GM12873 (cell line): ENCODE data around the gene SCN5A.

Source experiments
- CTCF ChIP-seq: IDR thresholded peaks from 2 replicates; pipeline ENCODE4 v1.5.1; 2012; ENCODE audit warnings: low read depth, mild to moderate bottlenecking, moderate library complexity, low read length, control low read depth; ENCODE audit not compliant: insufficient read depth; ENCODE audit errors: missing control alignments

SCN5A gene

GRCh38 chr3:38603731-38604131 lies 45.8 kb downstream of the SCN5A start:
- TF ChIP-seq CTCF = no peak

- no peak for TF ChIP-seq CTCF
Measured at GRCh38 chr3:38602576-38603250, 46.8 kb downstream of the SCN5A start.

GRCh38 chr3:38601956-38602550 lies 47.4 kb downstream of the SCN5A start:
- TF ChIP-seq CTCF = no peak

GRCh38 chr3:38600551-38600950 lies 48.9 kb downstream of the SCN5A start:
- no peak for TF ChIP-seq CTCF

GRCh38 chr3:38599886-38600285 lies 49.6 kb downstream of the SCN5A start:
- no peak for TF ChIP-seq CTCF

GRCh38 chr3:38598791-38599190 lies 50.7 kb downstream of the SCN5A start:
- TF ChIP-seq CTCF = no peak

- TF ChIP-seq CTCF = no peak
Measured at GRCh38 chr3:38597502-38598060, 51.9 kb downstream of the SCN5A start.
